Activated T-cell treated with anti-CD3 and anti-CD28 coated beads for 4 hours (primary cell): ENCODE measurements around the gene PANK4.
"Not testable (repeated sequence)": the region's sequence is repeated elsewhere in the genome, so short reads cannot be mapped to it uniquely, and the experiment has no call there.

Experiments used
- DNase-seq: peaks from one replicate; pipeline ENCODE4 v3.0.0-alpha.2; 2020

Gene PANK4

DNA sequence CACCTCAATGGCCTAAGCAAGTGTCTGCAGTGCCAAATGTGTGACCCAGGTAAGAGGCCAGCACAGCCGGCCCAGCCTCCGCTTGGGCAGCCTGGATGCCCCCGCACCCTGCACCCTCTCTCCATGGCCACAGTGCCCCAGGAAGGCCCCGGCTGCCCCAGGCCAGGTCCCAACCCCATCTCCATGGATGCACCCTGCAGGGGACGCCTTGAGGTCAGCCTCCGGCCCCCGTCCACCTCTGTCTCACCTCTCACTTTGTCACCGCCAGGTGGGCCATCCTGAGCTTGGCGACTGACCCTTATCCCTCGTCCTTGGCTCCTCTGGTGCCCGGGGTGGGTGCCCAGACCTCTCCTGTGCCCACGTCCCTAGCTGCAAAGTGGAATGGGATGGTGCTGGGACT lies 32.0 kb upstream of the PANK4 start:
- DNase-seq = no peak

DNA sequence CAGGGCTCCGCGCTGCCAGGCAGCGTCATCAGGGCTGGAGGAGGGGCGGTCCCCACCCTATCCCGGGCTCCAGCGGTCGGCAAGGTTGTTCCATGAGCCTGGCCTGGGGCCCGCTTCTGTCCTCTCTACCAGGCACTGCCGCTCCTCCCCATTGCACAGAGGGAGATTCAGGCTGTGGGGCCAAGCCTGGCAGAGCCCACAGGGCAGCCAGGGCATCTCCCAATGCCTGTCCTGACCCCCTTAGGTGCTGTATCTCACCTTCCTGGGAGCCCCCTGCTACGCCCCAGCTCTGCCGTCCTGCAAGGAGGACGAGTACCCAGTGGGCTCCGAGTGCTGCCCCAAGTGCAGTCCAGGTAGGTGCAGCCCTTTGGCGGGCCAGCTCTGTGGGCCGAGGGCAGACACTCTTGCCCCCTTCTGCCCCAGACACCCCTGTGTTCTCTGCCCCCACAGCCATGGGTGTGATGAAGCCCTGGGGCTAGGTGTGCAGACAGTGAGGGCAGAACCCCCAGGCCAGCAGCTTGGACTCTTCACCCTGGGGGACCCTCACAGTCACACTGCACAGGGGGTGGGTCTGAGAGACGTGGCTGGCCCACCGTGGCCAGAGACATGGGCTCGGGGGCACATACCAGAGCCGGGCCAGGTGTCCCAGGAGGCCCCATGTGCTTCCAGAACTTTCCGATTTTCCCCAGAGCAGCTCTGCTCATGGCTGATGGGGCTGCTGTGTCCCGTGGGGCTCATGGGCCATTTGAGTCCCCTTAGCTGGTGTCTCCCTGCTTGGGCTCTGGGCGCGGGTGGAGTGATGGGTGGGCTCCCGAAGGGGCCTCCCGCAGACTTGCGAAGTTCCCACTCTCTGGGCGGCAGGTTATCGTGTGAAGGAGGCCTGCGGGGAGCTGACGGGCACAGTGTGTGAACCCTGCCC lies 31.3 kb upstream of the PANK4 start:
- no peak for DNase-seq

DNA sequence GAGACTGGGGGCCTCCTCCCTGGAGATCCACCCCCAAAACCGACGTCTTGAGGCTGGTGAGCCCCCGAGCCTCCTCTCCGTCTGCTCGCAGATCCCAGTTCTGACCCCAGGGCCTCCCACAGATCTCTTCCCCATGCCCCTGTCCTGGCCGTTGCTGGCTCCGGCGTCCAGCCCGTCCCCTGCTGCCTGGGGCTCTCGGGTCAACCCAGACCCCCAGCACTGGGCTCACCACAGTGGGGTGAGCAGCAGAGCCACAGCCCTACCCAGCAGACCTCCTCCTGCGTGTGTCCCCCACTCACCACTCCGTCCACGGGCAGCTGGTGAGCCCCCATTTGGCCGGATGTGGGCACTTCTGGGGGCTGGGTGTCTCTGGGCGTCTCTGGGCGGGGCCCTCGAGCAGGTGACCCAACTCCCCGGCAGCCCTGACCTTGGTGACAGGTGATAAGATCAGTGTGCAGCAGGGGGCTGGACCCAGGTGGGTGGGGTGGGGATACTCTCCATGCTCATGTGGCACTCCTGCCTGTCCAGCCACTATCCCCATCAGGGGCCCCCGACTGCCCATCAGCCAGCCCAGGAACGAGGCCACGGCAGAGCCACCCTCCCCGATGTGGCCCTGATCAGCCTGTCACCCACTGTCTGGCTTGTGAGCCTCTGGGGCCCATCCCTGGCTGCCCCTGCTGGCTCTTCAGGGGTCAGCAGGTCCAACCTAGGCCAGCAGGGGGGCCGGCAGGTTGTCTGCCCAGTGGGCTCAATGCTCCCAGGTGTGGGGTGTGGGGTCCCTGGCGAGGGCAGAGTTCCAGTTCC lies 30.5 kb upstream of the PANK4 start:
- DNase-seq = no peak

DNA sequence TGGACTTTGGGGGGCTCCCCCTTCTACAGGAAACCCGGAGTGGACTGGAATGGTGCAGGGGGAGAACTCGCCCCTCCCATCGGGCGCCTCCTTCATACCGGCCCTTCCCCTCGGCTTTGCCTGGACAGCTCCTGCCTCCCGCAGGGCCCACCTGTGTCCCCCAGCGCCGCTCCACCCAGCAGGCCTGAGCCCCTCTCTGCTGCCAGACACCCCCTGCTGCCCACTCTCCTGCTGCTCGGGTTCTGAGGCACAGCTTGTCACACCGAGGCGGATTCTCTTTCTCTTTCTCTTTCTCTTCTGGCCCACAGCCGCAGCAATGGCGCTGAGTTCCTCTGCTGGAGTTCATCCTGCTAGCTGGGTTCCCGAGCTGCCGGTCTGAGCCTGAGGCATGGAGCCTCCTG lies 29.9 kb upstream of the PANK4 start, which contains the start of gene TNFRSF14:
TSS of gene TNFRSF14 (plus strand) at position 95 of the 401 bp plus-strand sequence. CDS start at position 389, 294 bp downstream.
- peak; percentile 61 for DNase-seq

DNA sequence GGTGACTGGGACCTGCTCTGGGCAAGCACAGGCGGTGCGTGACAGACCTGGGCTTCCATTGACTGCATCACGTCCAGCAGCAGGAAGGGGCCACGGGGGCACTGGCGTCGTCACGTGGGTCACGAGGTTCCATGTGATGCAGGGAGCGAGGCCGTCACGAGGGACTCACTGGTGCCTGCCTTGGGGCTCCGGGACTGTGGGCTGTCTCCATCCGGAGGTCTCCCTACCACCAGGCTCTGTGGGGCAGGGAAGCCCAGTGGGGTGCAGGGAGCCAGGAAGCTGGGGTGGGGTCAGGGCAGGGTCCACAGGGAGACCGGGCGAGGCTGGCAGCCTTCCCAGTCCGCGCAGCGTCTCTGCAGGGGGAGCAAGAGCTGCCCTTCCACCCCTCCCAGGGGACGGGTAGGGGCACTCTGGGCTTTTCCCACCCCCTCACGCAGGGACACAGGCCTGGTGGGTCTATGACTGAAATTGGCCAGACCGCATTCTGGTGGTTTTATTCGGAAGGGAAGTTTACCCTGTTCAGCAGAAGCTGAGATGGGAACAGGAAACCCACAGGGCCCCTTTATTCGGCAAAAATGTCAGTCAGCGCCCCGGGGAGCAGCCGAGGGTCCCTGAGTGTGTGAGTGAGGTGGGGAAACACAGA lies 29.4 kb upstream of the PANK4 start:
- no peak for DNase-seq

DNA sequence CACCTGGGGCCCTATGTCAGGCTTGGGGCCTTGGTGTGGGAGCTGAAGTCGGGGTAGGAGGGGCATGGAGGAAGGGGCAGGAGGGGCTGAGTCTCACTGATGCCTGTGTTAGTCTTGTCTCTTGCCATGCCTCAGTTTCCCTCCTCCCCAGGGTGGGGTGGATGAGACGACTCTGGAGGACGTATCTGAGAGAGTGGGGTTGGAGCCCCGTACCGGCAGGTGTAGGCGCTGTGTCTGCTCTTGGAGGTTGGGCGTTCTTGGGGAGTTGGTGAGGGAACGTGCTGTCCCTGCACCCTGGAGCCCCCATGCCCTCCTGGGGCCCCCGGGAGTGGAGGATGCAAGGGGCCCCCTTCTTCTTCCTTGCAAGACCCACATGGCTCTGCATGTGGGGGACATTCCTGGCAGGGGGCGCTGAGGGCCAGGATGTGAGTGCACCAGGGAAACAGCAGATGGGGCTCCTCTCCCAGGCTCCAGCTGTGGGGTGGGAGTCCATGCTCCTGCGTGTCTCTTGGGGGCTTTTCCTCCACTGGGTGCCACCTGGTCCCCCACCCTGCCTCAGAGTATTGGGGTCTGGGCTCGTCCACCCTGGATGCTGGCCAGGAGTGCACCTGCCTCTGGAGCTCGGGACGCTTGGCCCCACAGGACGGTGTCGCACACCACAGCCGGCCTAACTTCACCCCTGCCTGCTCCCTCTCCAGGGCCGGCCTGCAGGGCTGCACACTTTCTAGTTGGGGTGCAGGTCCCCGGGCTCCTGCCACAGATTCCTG lies 28.4 kb upstream of the PANK4 start:
- no peak for DNase-seq

DNA sequence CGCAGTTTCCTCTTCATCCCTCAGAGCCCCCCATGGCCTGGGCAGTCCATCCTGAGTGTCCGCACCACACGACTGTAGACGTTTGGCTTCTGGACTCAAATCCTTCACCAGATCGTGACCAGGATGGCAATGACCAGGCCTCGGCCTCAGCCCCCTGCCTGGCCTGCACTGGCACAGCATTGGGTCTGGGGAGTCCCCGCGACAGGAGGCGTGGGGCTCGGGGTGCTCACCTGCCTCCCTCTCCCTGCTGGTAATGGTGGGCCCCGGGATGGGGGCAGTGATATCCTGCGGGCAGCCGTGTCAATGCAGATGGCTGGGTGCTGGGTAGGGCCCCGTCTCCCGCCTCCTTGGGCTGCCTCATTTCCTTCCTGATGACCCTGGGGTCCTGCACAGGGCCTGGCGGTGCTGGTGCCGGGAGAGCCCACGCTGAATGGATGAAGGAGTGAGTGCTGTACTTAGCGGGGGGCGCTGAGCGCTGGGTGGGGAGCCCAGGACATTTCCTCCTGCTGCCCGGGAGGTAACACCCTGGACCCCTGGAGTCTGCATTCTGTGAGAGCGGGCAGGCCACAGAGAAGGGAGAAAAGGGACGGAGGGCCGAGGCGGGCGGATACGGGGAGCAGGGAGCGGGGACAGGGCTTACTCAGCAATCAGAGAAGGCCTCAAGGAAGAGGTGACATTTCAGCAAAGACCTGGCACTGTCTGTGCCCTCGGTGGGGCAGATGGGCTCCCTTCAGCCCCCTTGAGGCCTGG lies 27.6 kb upstream of the PANK4 start:
- no peak for DNase-seq

DNA sequence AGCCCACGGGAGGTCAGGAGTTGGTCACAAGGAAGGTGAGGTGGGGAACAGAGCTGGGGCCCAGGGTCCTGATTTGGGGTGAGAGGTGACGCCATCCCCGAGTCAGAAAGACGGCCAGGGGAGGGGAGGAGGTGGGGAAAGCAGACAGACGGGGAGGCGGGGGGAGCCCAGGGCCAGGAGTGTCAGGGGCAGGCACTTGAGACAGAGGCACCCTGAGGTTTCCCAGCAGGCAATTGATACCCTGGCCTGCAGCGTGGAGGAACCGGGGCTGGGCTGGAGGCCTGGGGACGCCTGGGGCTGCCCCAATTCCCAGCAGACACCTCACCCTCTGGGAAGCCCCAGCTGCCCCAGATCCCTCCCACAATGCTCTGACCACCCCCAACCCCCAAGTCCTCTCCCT lies 26.7 kb upstream of the PANK4 start:
- not testable (repeated sequence) for DNase-seq

DNA sequence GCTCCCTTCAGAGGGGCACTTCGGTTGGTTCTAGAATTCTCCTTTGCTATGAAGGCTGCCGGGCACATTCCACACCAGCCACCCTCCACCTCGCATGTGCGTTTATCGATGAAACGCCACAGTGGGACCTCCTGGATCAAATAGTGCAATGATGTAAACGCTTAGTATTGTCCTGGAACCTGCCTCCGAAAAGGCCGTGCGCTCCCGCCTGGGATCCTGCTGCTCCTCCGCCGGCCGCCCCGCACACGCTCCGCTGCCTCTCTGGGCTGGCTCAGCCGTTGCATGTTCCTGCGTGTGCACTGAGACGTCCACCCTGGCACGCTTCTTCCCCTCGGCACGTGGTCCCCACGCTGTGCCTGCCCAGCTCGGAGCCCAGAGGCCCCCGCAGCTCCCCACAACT lies 25.8 kb upstream of the PANK4 start:
- no peak for DNase-seq

DNA sequence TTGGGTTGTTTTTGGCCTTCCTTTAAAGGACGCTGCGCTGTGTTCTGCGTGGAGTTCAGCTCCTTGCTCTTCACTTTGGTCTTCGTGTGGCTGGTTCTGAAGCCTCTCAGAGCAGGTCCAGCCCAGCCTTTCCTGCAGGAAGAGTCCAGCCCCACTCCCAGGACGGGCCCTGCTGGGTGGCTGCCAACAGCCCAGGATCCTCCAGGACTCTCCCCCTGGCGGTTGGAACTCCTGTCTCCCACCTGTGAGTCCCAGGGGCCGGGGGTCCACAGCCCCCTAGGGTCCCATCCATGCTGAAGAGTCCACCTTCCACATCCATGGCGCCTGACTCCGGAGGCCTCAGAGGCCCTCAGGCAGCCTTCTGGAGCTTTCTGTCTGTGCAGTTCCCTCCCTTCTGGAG lies 25.1 kb upstream of the PANK4 start:
- DNase-seq = not testable (repeated sequence)

DNA sequence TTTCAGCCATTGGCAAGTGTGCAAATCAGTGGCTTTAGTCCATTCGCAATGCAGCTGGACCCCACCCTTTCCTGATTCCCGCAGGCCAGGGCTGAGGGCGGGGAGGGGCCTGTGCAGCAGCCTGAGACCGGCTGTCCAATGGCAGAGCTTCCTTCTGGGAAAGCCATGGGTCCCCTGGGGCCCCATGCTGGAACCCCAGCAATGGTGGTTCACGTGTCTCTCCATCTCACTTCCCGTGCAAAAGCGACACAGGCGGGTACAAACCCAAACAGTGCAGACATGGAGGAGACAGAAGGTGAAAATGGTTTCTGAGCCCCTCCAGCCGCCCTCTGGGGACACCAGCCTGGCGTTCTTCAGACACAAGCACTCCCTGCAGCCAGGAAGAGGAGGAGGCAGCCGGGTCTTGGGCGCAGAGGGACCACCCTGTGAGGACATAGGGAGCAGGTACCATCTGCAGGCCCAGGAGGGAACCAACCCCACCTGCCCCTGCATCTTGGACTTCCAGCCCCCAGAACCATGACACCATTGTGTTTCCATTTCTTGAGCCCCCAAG lies 24.0 kb upstream of the PANK4 start:
- not testable (repeated sequence) for DNase-seq

DNA sequence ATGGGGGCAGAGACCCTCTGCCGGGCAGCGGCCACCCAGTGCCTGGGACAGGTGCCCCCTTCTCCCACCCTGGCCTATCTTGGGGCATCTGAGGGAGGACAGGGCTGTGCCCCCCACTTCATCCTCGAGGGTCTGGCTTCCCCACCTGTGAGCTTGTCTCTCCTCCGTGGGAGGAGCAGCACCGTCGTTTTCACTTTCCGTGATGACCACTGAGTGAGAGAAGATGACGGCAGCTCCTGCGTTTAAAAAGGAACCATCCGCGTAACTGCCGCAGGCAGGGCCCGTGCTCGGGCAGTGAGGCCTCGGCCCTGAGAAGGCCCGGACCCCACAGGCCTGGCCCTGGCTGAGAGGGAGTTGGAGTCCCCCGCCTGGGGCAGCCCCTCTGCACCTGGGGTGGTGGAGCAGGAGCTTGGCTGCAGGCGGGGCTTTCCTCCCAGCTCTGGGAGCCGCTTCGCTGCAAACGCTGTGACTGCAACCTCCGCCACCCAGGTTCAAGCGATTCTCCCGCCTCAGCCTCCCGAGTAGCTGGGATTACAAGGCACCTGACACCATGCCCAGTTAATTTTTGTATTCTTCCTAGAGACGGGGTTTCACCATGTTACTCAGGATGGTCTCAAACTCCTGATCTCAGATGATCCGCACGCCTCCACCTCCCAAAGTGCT lies 23.1 kb upstream of the PANK4 start:
- DNase-seq = not testable (repeated sequence)

DNA sequence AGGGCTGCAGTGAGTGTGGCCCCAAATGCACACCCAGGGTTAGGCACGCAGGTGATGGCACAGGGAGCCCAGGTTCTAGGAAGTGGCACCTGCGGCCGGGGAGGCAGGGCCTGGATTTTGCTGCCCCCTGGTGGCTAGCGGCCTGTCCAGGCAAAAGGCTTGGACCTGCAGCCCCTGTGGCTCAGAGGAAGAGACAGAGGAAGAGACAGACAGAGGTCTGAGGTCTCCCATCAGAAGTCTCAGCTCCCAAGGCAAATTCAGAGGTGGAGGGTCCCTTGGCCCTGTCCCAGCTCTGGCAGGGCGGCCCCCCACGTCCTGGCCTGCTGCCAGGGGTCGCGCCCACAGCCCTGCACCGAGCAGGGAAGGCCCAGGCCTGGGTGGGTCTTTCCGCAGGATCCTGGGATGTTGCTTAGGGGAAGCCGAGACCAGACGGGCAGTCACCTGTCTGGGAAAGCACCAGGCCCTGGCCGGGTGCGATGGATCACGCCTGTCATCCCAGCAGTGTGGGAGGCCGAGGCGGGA lies 21.7 kb upstream of the PANK4 start:
- peak; percentile 72 for DNase-seq

DNA sequence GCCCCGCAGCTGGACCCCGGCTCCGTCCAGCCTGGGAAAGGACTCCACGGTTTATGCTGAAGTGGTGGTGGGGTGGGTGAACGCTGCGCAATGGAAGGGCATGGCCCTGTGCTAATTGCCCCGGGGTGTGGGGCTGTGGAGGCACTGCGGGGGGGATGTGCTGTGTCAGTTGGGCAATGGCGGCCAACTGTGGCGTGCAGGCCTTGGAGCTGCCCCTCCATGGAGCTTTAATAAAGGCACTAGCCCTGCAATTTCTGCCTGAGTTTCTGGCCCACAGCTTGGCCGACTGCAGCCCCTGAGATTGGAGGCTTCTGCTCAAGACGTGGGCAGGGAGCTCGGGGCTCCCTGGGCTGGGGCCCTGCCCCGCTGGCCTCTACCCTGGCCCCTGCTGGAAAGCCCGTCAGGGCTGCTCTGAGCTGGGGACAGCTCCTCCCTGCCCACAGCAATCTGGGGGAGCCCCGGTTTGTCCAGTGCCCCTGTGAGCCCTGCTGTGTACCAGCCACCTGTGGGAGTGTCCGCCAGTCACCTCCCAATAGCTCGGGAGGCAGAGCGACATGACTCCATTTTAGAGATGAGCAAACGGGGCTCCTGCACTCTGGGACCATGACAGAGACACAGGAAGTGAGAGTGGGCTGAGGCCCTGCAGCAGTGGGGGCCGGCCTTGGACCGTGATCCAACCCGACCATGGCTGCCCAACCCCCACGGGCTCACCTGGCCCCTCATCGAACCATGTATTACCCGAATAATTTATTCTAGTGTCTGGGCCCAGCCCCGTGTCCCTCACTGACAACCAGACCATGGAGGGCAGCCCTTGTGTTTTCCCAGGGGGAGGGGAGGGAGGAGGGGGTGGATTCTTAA lies 21.0 kb upstream of the PANK4 start:
- DNase-seq = no peak

DNA sequence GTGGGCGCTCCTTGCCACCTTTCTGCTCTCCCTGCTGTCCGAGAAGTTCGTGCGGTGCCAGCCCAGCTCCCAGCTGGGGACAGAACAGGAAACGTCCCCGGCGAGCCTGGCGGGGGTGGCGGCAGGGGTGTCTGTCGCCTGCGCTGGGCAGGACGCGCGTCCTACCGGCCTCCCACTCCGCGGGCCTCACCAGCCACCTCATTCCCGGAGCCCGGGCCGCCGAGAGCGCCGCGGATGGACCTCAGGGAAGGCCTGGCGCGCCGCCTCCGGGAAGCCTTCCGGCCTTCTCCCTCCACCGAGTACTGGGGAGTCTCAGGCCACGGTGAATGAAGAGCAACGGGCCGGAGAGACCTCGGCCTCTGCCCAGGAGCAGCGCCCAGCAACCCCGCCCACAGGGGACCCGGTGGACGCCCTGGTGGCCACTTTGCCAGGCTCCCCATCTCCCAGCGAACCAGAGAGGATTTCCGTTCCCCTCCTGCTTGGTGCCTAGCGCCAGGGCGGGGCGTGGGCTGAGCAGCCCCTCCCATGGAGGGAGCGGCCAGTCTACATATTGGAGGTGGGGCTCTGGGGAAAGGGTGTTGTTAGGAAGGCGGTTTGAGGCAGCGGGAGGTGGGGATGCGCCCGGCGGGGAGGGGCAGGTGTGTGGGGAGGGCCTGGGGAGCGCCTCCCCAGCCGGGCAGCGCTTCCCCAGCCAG lies 20.3 kb upstream of the PANK4 start:
- DNase-seq = peak; percentile 75

DNA sequence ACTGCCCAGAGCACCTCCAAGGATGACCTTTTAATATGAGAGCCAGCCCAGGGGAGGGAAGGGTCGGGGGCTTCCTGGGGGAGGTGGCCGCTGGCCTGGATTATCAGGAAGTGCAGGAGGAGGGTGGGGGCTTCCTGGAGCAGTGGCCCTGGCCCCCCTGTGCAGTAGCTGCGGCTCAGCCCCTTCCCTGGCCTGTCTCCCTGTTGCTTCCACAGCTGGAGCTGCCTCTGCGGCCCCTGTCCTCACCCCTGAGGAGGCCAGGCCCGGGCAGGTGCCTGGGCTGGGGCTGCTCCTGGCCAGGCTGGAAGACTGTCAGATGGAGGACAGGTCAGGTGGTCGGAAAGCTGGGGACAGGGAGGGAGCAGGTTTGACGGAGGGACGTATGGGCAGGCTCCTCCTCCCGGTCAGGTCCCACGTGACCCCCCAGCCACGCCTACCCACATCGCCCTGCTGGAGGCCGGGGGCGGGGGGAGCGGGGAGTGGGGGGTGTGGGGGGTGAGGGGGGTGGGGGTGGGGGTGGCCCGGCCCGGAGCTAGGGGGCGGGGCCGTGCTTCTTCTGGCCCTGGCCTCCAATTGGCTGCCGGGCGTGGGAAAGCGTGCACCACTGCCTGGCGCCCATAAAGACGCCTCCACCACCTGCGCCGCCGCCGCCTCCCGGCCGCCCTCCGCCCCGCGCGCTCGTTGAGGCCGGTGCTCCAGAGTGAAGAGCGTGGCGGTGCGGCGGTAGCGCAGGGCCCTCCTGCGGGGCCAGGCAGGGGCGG lies 19.5 kb upstream of the PANK4 start:
- DNase-seq = peak; percentile 84

DNA sequence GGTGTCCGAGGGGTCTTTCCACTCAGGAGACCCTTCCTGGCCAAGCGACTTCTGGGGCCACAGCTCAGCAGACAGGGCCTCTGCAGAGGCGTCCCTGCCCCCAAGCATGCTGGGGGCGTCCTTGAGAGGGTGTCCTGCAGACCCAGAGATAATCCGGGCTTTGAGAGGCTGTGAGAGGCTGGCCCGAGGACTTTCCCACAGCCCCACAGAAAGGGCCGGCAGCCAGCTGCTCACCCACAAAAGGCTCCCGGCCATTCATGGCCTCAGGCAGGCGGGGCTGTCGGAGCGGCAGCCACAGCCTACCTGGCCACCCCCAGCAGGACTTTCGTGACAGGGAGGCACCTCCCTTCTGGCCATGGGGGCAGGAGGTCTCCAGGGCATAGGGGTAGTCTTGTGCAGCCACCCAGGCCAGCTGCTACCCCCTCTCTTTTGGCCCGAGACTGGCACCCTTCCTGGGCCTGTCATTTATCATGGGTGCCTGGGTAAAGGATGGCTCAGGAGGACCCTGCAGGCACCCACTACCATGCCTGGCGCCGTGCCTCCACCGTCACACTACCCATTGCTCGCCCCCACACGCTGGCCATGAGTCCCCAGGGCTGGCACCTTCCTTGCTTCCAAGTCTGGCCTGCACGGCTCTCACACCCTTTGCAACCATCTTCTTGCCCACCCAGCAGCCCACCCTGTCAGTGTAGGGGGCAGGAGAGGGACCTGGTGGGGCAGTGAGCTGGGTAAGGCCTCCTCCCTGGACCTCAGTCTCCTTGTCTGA lies 18.7 kb upstream of the PANK4 start:
- DNase-seq = no peak
